Osteoblast (primary cell): Measurements from ENCODE around the gene CDKN2AIP. TPM values are rescaled to one million over a fixed set of nuclear protein-coding genes. Genes with fewer than 3 reads are reported as not detected.

Experiments
- DNase-seq: peaks from one replicate; pipeline ENCODE4 v3.0.0; 2011; ENCODE audit warnings: low spot score, mixed read lengths; ENCODE audit not compliant: insufficient read length; ENCODE audit errors: missing footprints
- H2AFZ ChIP-seq: 2 replicates; pipeline ENCODE4 v1.6.0; 2011; ENCODE audit warnings: mild to moderate bottlenecking, low read length
- H3K27ac ChIP-seq: 2 replicates; pipeline ENCODE4 v1.5.1; 2011; ENCODE audit warnings: mild to moderate bottlenecking, low read depth, low read length, moderate library complexity
- H3K27me3 ChIP-seq: 2 replicates; pipeline ENCODE4 v1.6.0; 2012; ENCODE audit warnings: mild to moderate bottlenecking, control low read depth, inconsistent platforms, low read length, moderate library complexity; ENCODE audit not compliant: insufficient read depth
- H3K36me3 ChIP-seq: 2 replicates; pipeline ENCODE4 v1.5.1; 2011; ENCODE audit warnings: mild to moderate bottlenecking, low read length, control low read depth, moderate library complexity; ENCODE audit not compliant: insufficient read depth
- H3K4me1 ChIP-seq: 2 replicates; pipeline ENCODE4 v1.5.1; 2011; ENCODE audit warnings: mild to moderate bottlenecking, low read length, control low read depth, moderate library complexity; ENCODE audit not compliant: insufficient read depth
- H3K4me2 ChIP-seq: 2 replicates; pipeline ENCODE4 v1.6.0; 2011; ENCODE audit warnings: mild to moderate bottlenecking, low read length; ENCODE audit not compliant: insufficient read depth
- H3K4me3 ChIP-seq: fragments of 200-600 bp; sonication (generic); 3 replicates; pipeline ENCODE4 v1.5.1; 2012; ENCODE audit warnings: mild to moderate bottlenecking, low read length, inconsistent platforms; ENCODE audit not compliant: insufficient read depth
- H3K79me2 ChIP-seq: 2 replicates; pipeline ENCODE4 v1.6.0; 2012; ENCODE audit warnings: mild to moderate bottlenecking, low read length, control low read depth, inconsistent platforms; ENCODE audit not compliant: insufficient read depth
- H3K9me3 ChIP-seq: 2 replicates; pipeline ENCODE4 v1.5.1; 2011; ENCODE audit warnings: low read depth, low read length, control low read depth
- H4K20me1 ChIP-seq: 2 replicates; pipeline ENCODE4 v1.6.0; 2012; ENCODE audit warnings: mild to moderate bottlenecking, low read length, control low read depth; ENCODE audit not compliant: insufficient read depth
- CTCF ChIP-seq: IDR thresholded peaks from 2 replicates; pipeline ENCODE4 v1.5.1; 2011; ENCODE audit warnings: mild to moderate bottlenecking, low read depth, low read length, moderate library complexity; ENCODE audit errors: extremely low read depth
- total RNA-seq: library from RNA; depleted of rRNA; stranded (reverse); fragments of >200 nt; gene quantifications from 2 replicates; pipeline ENCODE4 v1.2.3, GENCODE V29; 2012

Gene CDKN2AIP
- total RNA-seq, 1 donor = 15.2 TPM

GRCh38 chr4:183445097-183445428 lies 627 bp downstream of the CDKN2AIP start:
- Histone ChIP-seq H3K4me3 (peak overlapping the region; percentile 96), H3K36me3 (peaks cover 38% of the 10 kb centered on the region), H2AFZ (peak overlapping the region; percentile 86), H4K20me1 (peaks cover 14% of the 10 kb centered on the region), H3K4me2 (peak overlapping the region; percentile 85), H3K27ac (peak overlapping the region; percentile 89), H3K27me3 (no peaks in the 10 kb centered on the region), H3K79me2 (peaks cover 37% of the 10 kb centered on the region), H3K9me3 (no peaks in the 10 kb centered on the region), H3K4me1 (peaks cover 35% of the 10 kb centered on the region)
- no peak for TF ChIP-seq CTCF
- no peak for DNase-seq

GRCh38 chr4:183447646-183448045 lies 3.2 kb downstream of the CDKN2AIP start:
- H4K20me1 ChIP-seq = peaks cover 16% of the 10 kb centered on the region
- no peaks in the 10 kb centered on the region for H3K9me3 ChIP-seq
- no peaks in the 10 kb centered on the region for H3K27me3 ChIP-seq
- H2AFZ ChIP-seq = no peak overlapping the region
- H3K79me2 ChIP-seq = peaks cover 37% of the 10 kb centered on the region
- H3K27ac ChIP-seq = no peak overlapping the region
- H3K36me3 ChIP-seq = peaks cover 39% of the 10 kb centered on the region
- TF ChIP-seq CTCF = no peak
- H3K4me1 ChIP-seq = peaks cover 35% of the 10 kb centered on the region
- no peak overlapping the region for H3K4me2 ChIP-seq
- no peak for DNase-seq
- H3K4me3 ChIP-seq = no peak overlapping the region

GRCh38 chr4:183448436-183448835 lies 4.0 kb downstream of the CDKN2AIP start:
- H3K79me2 ChIP-seq = peaks cover 37% of the 10 kb centered on the region
- H3K4me2 ChIP-seq = no peak overlapping the region

GRCh38 chr4:183449193-183449882 lies 4.9 kb downstream of the CDKN2AIP start:
- DNase-seq = no peak
- Histone ChIP-seq H3K4me2 (peak overlapping the region; percentile 16), H2AFZ (no peak overlapping the region), H3K9me3 (no peaks in the 10 kb centered on the region), H3K4me1 (peaks cover 33% of the 10 kb centered on the region), H3K36me3 (peaks cover 44% of the 10 kb centered on the region), H3K4me3 (no peak overlapping the region), H4K20me1 (peaks cover 16% of the 10 kb centered on the region), H3K27ac (no peak overlapping the region), H3K27me3 (no peaks in the 10 kb centered on the region), H3K79me2 (peaks cover 37% of the 10 kb centered on the region)
- TF ChIP-seq CTCF = no peak

More at GRCh38 chr4:183448436-183448835, 4.0 kb downstream of the CDKN2AIP start:
- H4K20me1 ChIP-seq = peaks cover 16% of the 10 kb centered on the region
- TF ChIP-seq CTCF = no peak
- no peak overlapping the region for H2AFZ ChIP-seq
- peak overlapping the region; percentile 7 for H3K27ac ChIP-seq
- no peaks in the 10 kb centered on the region for H3K9me3 ChIP-seq
- peaks cover 39% of the 10 kb centered on the region for H3K36me3 ChIP-seq
- H3K4me1 ChIP-seq = peaks cover 35% of the 10 kb centered on the region
- DNase-seq = no peak
- no peak overlapping the region for H3K4me3 ChIP-seq
- no peaks in the 10 kb centered on the region for H3K27me3 ChIP-seq
